Mucosa of descending colon (tissue), 3 donors: ENCODE data around the gene ZNF627. TPM values are rescaled to one million over a fixed set of nuclear protein-coding genes. Genes with fewer than 3 reads are reported as not detected.
A peak's percentile ranks its signal among the peaks of the same experiment; 100 is the strongest.
"Not testable (repeated sequence)": the region's sequence is repeated elsewhere in the genome, so short reads cannot be mapped to it uniquely, and the experiment has no call there.

Experiments
- ATAC-seq: fragments of 200-7000 bp; cut with Tn5 transposase; one replicate; pipeline ENCODE4 v1.9.1; 2020; ENCODE audit warnings: mild to moderate bottlenecking, moderate library complexity
- DNase-seq, 3 donors: peaks; one replicate each; pipeline ENCODE4 v3.0.0-alpha.2; 2020
- H3K36me3 ChIP-seq: fragments of 200-600 bp; one replicate; pipeline ENCODE4 v1.8.0; 2021; ENCODE audit warnings: low read depth, mild to moderate bottlenecking
- H3K4me1 ChIP-seq: fragments of 200-600 bp; one replicate; pipeline ENCODE4 v1.8.0; 2021; ENCODE audit warnings: low read depth, mild to moderate bottlenecking
- H3K4me3 ChIP-seq: fragments of 200-600 bp; one replicate; pipeline ENCODE4 v1.8.0; 2021; ENCODE audit warnings: mild to moderate bottlenecking
- H3K9me3 ChIP-seq: fragments of 200-600 bp; one replicate; pipeline ENCODE4 v1.8.0; 2021; ENCODE audit warnings: mild to moderate bottlenecking
- CTCF ChIP-seq: fragments of 200-600 bp; IDR thresholded peaks from one replicate; pipeline ENCODE4 v1.8.0; 2022; ENCODE audit warnings: antibody characterized with exemption, mild to moderate bottlenecking
- intact Hi-C, 2 donors: fragments of 100-400 bp; cut with DNase I in 1 of 2; cut with micrococcal nuclease in 1 of 2; formaldehyde crosslinking; loops; one replicate each; pipeline versions ENCODE4 v1.11.0 to v1.11.1; 2022; cut with DNase I, micrococcal nuclease
- total RNA-seq, 3 donors: library from RNA; stranded (reverse); fragmentation: NEBNext Ultra II Directional in 2 of 3; extraction: Animal tissue kit (Norgen Biotek cat#: 25700) in 2 of 3; gene quantifications; one replicate each; pipeline versions ENCODE4 v1.2.1 to v1.2.4, GENCODE V29; 2021 to 2023
- donor health status: DM: no; HTN: no; CAD: no; lungs with moderate emphysema.
- donor health status: DM: no; HTN: no; CAD: no.
- donor health status: DM: no; HTN: yes; CAD: no.

ZNF627 gene
- total RNA-seq, 3 donors from 2014 or later, result 8.7 to 10.9 (median 10.5) TPM

- DNase-seq, result no peak
- H3K9me3 ChIP-seq, result no peaks in the 10 kb centered on the region
- H3K4me1 ChIP-seq, result no peaks in the 10 kb centered on the region
- peak; percentile 45 for ATAC-seq
- no peaks in the 10 kb centered on the region for H3K36me3 ChIP-seq
- no peak for TF ChIP-seq CTCF
- intact Hi-C loops, result no loop called here
- H3K4me3 ChIP-seq, result no peak overlapping the region
Measured at GRCh38 chr19:11587975-11588631, 9.2 kb upstream of the ZNF627 start.

GRCh38 chr19:11594084-11594483, 3.2 kb upstream of the ZNF627 start:
- no peaks in the 10 kb centered on the region for H3K36me3 ChIP-seq
- TF ChIP-seq CTCF, result no peak
- DNase-seq (no peak), ATAC-seq (no peak)
- no peak overlapping the region for H3K4me3 ChIP-seq
- intact Hi-C loops, result no loop called here
- no peaks in the 10 kb centered on the region for H3K9me3 ChIP-seq
- H3K4me1 ChIP-seq, result peaks cover 9% of the 10 kb centered on the region

GRCh38 chr19:11596156-11596555, 1.1 kb upstream of the ZNF627 start:
- TF ChIP-seq CTCF, result no peak
- no peaks in the 10 kb centered on the region for H3K9me3 ChIP-seq
- DNase-seq (no peak), ATAC-seq (no peak)
- no peak overlapping the region for H3K4me3 ChIP-seq
- intact Hi-C loops, result no loop called here
- peaks cover 9% of the 10 kb centered on the region for H3K4me1 ChIP-seq
- no peaks in the 10 kb centered on the region for H3K36me3 ChIP-seq

DNA sequence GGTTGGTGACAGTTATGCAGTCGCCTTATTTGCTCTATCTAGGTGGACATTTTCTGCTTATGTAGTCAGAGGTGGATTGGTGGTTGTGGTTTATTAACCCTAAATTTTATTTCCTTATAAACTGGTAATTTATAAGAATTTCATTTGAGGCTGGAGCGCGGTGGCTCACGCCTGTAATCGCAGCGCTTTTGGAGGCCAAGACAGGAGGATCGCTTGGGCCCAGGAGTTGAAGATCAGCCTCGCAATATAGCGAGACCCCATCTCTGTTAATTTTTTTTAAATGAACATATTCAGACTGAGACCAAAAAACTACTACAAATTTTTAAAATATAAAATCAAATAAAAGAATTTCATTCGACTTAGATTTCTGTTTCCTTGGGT, 810 bp downstream of the ZNF627 start:
- Histone ChIP-seq H3K36me3 (no peaks in the 10 kb centered on the region), H3K9me3 (no peaks in the 10 kb centered on the region), H3K4me3 (peak overlapping the region; percentile 86), H3K4me1 (peaks cover 9% of the 10 kb centered on the region)
- TF ChIP-seq CTCF, result no peak
- no peak for DNase-seq
- no peak for ATAC-seq
- intact Hi-C loops, result no loop called here

DNA sequence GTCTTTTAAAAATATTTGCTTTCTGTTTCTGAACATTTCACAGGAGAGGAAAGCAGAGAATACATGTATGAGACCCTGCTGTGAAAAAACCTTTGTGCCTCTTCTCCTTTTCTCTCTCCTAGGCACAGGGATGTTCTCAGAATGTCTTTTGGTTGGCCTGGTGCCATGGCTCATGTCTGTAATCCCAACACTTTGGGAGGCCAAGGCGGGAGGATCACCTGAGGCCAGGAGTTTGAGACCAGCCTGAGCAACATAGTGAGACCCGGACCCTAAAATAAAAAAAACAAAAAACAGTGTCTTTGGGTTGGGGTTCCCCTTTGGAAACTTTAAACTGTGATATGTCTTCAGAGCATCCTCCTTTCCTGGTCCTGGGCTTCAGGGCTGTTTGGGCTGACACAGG, 1.5 kb downstream of the ZNF627 start:
- TF ChIP-seq CTCF, result no peak
- Histone ChIP-seq H3K9me3 (no peaks in the 10 kb centered on the region), H3K4me3 (no peak overlapping the region), H3K4me1 (peaks cover 9% of the 10 kb centered on the region), H3K36me3 (no peaks in the 10 kb centered on the region)
- ATAC-seq (no peak), DNase-seq (no peak)
- intact Hi-C loops, result no loop called here

DNA sequence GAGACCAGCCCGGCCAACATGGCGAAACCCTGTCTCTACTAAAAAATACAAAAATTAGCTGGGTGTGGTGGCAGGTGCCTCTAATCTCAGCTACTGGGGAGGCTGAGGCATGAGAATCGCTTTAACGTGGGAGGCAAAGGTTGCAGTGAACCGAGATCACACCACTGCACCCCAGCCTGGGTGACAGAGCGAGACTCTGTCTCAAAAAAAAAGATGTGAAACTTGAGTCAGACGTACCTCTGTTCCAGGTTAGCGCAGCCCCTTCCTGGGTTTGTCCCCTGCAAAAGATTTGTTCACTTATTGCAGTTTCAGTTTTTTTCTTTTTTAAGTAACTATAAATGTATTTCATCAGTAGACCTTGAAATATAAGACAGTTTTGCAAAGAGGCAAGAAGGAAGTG, 2.4 kb downstream of the ZNF627 start:
- H3K4me1 ChIP-seq, H3K36me3 ChIP-seq, H3K4me3 ChIP-seq, intact Hi-C loops, H3K9me3 ChIP-seq, ATAC-seq, DNase-seq: not testable (repeated sequence)
